GM08714 (cell line): ENCODE data around the gene PDE6D.
A peak's percentile ranks its signal among the peaks of the same experiment; 100 is the strongest.

Source experiments
- H3K4me3 ChIP-seq: fragments of 200-500 bp; sonication (Bioruptor generic); 2 replicates; pipeline ENCODE4 v1.5.1; 2014; ENCODE audit warnings: mild to moderate bottlenecking, low read length, inconsistent platforms
- ZNF274 ChIP-seq: IDR thresholded peaks from 2 replicates; pipeline ENCODE4 v1.6.1; 2012; ENCODE audit warnings: mild to moderate bottlenecking, low read depth, low read length

Gene PDE6D

DNA sequence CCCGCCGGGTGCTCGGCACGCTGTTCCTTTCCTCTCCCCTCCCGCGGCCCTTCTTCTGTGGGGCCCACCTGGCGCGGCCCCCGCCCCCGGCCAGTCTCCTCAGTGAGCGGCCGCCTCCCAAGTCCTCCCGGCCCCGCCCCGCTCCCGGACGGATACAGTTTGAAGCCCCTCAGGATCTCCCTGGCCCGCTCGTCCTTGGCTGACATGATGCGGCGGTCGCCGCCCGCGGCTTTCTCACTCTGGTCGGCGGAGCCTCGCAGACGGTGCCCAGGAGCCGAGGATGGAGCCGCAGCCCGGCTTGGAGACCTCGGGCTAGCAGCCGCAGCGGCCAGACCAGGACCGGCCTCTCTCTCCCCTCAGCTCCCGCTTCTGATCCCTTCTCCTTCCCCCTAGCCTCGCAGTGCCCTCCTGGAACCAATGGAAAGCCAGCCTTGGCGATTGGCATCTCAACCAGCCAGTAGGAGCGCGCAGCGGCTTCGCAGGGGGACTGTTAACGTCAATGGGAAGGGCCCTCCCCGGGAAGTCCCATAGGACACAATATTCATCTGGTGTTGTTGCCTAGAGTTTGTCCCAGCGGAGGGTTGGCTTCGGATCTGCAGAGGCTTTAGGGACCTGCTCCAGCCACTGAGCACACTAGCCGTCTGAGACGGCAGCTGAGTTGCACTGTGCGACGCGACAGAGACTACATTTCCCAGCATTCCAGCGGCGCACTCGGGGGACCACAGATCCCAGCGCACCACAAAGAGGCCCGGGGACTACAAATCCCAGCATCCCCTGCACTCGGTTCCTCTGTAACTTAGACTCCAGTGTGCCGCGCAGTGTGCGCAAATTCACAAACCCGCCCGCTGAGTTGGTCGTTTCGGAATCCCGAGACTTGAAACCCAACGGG, at the start of gene PDE6D:
PDE6D (minus strand) TSS at position 374 of the 889 bp plus-strand sequence; CDS start at position 206, 168 bp downstream.
- no peak for TF ChIP-seq ZNF274
- peak within 1 kb of the TSS; percentile 77 for H3K4me3 ChIP-seq

DNA sequence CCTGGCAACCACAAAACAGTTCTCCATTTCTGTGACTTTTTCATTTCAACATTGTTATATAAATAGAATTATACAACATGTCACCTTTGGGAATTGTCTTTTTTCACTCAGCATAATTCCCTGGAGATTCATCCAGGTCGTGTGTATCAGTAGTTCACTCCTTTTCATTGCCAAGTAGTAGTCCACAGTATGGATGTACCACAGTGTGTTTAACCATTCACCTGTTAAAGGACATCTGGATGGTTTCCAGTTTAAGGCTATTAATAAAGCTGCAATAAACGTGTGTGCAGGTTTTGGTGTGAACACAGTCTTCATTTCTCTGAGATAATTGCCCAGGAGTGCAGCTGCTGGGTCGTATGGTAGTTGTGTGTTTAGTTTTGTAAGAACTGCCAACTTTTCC, 40.8 kb upstream of the PDE6D start:
- no peak for TF ChIP-seq ZNF274
- H3K4me3 ChIP-seq = no peak overlapping the region

DNA sequence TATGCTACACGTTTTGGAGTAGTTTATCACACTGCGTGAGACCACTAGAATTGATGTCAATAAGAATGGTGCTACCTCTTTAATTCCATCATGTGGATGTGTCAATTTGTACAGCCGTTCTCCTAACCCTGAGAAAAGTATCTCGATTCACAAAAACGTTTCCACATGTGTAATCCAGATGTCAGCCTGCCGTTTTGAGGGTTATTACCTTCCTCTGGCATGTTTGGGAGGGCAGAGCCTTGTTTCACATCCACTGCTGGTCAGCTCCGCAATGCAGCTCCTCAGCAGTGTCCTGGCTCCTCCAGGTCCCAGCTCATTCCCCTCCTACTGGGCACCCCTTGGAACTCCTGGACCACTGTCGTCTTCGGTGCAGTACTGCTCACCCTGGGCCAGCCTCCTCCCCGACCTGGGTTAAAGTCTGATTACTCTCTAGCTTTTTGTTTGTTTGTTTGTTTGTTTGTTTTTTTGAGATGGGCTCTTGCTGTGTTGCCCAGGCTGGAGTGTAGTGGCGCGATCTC, 39.8 kb upstream of the PDE6D start:
- no peak overlapping the region for H3K4me3 ChIP-seq
- no peak for TF ChIP-seq ZNF274

DNA sequence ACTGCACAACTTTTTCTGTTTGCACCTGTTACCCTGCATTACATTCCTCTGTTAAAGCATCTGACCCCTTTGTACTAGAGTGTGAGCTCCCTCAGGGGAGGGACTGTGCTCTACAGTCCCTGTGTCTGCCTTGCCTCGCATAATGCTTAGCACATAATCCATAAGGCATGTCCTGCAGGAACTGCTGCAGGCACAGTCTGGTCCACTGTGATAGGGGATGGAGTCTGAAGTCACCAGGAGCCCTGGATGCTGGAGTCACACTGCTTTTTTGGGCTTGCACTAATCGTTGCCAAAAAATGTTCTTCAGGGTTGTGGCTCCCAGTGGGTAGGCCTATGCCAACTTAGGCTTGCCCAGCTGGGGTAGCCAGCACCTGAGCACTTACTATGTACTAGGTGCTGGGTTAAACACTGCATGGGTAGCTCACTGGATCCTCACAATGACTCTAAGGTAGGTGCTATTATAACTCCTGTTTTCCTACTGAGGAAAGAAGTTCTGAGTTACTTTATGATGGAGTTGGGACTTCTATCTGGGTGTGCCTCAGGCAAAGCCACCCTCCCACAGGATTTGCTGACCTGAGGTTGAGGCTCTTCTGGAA, 38.5 kb upstream of the PDE6D start:
- no peak for TF ChIP-seq ZNF274
- no peak overlapping the region for H3K4me3 ChIP-seq

DNA sequence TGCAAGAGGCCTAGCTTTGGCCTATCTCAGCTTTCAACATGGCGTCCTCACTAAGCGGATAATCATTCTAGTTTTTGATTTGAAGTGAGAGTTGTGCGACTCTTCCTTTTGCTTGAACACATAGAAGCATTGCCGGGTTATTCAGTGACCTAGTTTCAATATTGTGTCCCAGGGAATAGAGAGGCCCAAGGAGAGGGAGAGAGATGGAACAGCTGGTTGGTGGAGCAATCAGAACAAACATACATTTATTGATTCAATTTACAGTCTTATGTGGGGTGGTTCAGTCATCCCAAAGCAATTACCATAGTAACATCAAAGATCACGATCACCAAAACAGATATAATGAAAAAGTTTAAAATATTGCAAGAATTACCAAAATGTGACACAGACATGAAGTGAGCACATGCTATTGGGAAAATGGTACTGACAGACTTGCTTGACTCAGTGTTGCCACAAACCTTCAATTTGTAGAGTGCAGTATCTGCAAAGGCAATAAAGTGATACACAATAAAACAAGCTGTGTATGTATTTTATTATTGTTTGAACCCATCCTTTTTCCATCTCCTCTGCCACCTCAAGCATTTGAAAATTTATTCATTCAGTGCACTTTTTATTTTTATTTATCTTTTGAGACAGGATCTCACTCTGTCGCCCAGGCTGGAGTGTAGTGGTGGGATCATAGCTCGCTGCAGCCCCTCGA, 35.4 kb upstream of the PDE6D start:
- no peak overlapping the region for H3K4me3 ChIP-seq
- no peak for TF ChIP-seq ZNF274

DNA sequence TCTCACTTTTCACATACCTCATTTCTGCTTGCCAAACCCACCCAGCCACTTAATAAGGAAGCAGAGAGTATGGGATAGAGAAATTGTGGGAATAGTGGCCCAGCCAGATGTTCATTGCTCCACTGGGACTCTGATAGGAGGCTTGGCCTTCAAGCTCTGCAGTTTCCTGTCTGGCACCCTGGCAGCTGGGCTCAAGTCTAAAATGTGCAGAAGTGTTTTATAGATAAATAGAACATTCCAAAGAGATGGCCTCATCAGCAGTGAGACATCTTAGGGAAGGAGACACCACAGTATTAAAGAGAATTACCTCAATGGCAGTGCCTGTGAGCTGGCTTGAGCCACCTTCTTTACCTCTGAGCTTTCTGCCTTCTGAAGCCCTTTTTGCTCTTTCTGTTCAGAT, 29.8 kb upstream of the PDE6D start:
- TF ChIP-seq ZNF274 = no peak
- H3K4me3 ChIP-seq = no peak overlapping the region

DNA sequence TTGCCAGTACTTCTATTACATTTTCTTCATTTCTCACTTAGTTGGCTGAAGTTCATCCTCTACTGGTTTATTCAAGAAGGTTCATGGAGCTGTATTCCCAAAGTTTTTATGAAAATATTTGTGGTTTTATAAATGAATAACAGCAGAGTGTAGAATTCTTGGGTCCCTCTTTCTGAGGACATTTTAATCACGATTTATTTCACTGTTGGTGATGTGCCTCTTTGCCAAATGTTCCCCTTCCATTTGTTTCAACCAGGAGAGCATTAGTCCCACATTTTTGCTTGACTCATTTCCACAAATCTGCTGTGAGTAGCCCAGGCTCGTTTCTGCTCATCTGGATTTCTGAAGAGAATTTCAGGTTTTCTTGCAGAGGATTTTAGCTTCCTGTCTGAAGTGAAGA, 25.9 kb upstream of the PDE6D start:
- H3K4me3 ChIP-seq = no peak overlapping the region
- TF ChIP-seq ZNF274 = no peak

DNA sequence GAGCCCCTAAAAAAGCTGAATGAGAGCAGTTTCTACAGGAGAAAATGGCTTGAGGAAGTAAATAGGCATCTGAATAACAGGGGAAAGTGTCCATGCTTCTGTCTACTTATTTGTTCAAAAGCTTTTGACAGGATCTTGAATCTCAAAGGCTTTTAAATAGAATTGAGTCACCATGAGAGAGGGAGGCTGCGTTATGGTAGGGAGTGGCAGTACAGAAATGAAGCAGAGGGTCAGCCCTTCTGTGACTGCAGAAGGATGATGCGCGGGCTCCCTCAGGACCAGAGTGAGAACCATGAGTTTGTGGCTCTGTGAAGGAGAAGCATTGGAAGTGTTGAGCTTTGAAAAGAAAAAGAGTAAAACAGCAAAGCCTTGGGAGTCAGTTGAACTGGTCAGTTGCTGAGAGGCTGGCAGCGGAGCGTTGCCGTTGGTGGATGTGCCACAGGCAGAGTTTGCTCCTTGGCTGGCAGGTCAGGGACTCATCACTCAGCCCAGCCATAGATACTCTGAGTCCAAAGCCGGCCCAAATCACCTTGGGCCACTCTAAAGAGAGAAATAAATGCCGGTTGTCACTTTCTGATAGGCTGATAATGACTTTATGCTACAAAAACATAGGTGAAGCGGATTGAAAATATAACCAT, 22.5 kb upstream of the PDE6D start:
- no peak overlapping the region for H3K4me3 ChIP-seq
- TF ChIP-seq ZNF274 = no peak

DNA sequence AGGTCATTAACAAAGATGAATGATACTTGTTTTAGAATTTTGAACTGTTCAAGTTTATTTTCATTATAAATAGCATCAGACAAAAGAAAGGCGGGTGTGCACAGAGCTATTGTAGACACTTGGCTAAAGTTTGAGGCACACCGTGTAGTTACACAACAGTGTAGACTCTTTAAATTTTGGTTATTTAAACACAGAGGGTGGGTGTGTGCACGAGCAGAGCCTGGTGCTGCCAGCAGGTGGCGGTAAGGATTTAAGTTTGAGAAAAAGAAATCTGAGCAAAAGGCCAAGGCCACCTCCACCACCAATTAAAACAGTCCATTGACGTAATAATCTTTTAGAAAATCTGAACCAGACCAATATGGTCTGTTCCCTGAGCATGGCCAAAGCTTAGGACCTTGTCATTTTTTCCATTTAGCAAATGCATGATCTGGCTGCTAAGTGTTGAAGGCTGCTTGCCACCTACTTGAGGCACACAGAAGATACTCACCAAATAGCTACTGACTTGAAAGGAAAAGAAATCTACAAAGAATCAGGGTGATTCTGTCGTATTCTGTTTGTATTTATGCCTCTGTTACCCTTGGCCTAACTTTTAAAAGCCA, 19.5 kb upstream of the PDE6D start:
- H3K4me3 ChIP-seq = no peak overlapping the region
- TF ChIP-seq ZNF274 = no peak

DNA sequence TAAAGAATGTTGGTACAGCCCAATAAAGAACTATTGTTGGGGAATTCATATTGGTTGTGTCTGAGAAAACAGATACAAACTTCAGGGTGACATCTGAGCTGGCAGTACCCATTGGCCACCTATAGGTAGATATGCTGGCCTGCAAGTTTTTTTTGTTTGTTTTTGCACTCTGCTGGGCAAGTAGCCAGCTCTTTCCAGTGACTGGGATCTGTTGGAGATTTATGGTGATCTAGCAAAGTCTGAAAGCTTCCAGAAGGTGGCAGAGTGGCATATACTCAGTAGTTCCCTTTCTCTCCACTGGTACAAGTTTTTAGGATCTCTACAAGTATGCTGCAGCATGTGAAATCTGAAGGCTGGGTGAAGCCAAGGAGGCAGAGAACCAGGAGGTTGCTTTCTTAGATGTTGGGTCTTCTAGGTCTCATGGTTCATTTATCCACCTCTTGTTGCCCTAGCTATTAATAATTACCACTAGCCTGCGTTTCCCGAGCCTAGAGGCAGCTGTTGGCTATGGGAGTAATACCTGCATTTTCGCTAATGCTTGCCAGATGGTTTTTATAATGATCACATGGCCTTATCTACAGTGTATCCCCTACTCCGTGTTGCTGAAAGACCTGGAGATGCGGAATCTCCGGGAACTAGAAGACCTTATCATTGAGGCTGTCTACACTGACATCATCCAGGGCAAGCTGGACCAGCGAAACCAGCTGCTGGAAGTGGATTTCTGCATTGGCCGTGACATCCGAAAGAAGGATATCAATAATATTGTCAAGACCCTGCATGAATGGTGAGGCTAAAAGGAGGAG, 14.6 kb upstream of the PDE6D start:
- no peak for TF ChIP-seq ZNF274
- H3K4me3 ChIP-seq = no peak overlapping the region

DNA sequence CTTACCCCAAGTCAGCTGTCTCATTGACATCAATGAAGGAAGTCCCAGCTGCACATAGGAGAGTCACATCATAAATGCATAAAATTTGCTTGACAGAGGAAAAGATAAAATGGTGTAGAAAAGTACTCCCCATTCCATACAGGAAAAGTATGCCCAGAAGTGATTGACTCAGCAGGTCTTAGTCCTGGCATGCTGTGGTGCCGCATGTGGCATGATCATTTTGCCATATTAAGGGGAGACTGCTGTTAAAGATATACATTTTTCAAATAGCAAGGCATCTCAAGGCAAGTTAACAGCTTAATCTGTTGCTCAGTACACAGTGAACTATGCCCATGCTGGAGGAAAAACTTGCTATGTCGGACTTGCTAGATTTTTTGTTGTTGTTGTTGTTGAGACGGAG, 13.3 kb upstream of the PDE6D start:
- no peak for TF ChIP-seq ZNF274
- no peak overlapping the region for H3K4me3 ChIP-seq

DNA sequence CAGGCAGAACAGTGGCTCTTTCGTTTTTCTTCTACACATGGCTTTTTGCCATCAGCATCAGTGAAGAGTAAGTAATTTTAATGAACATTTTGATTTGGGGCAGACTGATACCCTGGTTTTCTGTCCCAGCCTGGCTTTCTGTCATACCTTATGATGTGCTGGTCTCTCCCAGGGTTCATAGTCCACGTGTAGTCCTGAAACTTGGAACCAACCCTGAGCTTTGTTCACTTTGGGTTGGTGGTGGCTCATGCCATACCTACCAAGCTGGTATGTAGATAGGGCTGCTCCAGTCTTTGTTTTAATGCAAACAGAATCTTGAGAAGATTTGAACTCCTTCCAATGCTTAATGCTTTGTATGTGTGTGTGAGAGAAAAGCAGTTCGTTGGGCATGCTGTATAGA, 10.0 kb upstream of the PDE6D start:
- H3K4me3 ChIP-seq = no peak overlapping the region
- TF ChIP-seq ZNF274 = no peak

DNA sequence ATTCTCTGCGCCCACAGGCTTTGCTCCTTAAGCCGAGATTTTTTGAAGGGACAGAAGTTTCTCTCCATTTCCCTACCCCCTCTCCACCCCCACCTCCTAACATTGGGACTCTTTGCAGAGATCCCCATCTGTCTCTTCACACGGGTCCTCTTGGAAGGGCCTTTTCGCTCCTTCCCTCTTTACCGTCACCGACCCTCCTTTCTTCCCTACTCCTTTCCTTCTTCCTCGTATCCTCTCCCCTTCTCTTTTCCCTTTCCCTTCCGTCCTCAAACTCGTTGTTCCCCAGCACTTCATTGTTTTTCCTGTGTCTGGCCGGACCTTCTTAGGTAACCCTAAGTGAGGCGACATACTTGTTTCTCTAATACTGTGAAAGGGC, 5.8 kb upstream of the PDE6D start:
- peak overlapping the region; percentile 93 for H3K4me3 ChIP-seq
- no peak for TF ChIP-seq ZNF274
